HL-60 (cell line): ENCODE results near the gene HSD3B2.

ENCODE experiments used
- CTCF ChIP-seq: IDR thresholded peaks from one replicate; pipeline ENCODE4 v1.5.1; 2011; ENCODE audit warnings: low read length, control low read depth, inconsistent platforms; ENCODE audit not compliant: insufficient read depth
- GABPA ChIP-seq: IDR thresholded peaks from 2 replicates; pipeline ENCODE4 v1.6.1; 2012; ENCODE audit warnings: low read depth
- POLR2AphosphoS5 ChIP-seq: IDR thresholded peaks from 2 replicates; pipeline ENCODE4 v1.6.1; 2012; ENCODE audit warnings: low read depth
- REST ChIP-seq: IDR thresholded peaks from 2 replicates; pipeline ENCODE4 v1.6.1; 2012; ENCODE audit warnings: low read depth; ENCODE audit not compliant: insufficient replicate concordance
- SPI1 ChIP-seq: IDR thresholded peaks from 2 replicates; pipeline ENCODE4 v1.6.1; 2012; ENCODE audit warnings: low read depth, mild to moderate bottlenecking, borderline replicate concordance

GRCh38 chr1:119467219-119467618 is 52.3 kb downstream of the HSD3B2 start:
- TF ChIP-seq POLR2AphosphoS5, result no peak
- no peak for TF ChIP-seq CTCF
- TF ChIP-seq GABPA, result no peak
- no peak for TF ChIP-seq REST
- TF ChIP-seq SPI1, result no peak
